ENCODE data around the gene MEOX1.

MEOX1 gene

GRCh38 chr17:43661699-43662412 lies at the start of gene MEOX1:
Gene MEOX1 (minus strand): TSS chr17:43661922. CDS start chr17:43661534, 388 bp downstream.
- H3K4me1 ChIP-seq = peaks cover 0 to 20% (median 14%) of the 10 kb centered on the region in 10 experiments; a peak in 11 of 20 replicates
- H3K9me3 ChIP-seq (replicated peaks in 1 of 11) = no peaks in the 10 kb centered on the region
- no peak within 1 kb of the TSS for H3K4me3 ChIP-seq
- no peaks in the 10 kb centered on the region for H3K27me3 ChIP-seq
- H3K36me3 ChIP-seq = no peaks in the 10 kb centered on the region
- H3K4me2 ChIP-seq = peak within 1 kb of the TSS in 8 of 11 experiments; percentile 5 to 43 (median 25); a peak in 12 of 22 replicates
- H3K27ac ChIP-seq = no peak within 1 kb of the TSS
- H3K9ac ChIP-seq = no peak within 1 kb of the TSS
- TF ChIP-seq Cebpa-rat (IDR thresholded peaks at IDR 0.05) = no peak
- H4K20me1 ChIP-seq = no peaks in the 10 kb centered on the region; a peak in 1 of 22 replicates

DNA sequence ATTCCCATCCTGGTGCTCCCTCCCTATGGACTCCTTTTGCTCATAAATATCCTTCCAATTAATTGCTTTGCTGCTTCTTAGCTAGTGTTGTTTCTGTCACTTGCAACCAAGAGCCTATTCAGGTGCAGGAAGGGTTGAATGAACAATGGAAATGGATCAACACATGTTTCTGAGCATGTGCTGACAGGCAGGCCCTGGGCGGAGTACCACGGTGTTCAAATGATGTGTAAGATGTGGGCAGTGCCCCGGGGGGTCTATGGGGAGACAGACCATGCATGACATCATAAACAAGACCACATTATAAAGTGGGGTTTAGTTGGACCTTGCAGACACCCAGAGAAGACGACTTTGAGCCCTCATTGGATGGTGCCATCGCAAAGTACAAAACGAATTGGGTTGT lies 48.4 kb upstream of the MEOX1 start:
- TF ChIP-seq Cebpa-rat (IDR thresholded peaks at IDR 0.05) = no peak
- Histone ChIP-seq H4K20me1 (peaks cover 0 to 19% (median 0%) of the 10 kb centered on the region in 11 experiments; a peak in 1 of 22 replicates), H3K4me1 (peaks cover 17 to 22% (median 19%) of the 10 kb centered on the region in 10 experiments)

GRCh38 chr17:43709210-43709609 lies 47.5 kb upstream of the MEOX1 start:
- H3K4me3 ChIP-seq = no peak overlapping the region
- H3K27ac ChIP-seq = no peak overlapping the region
- H3K4me1 ChIP-seq = peaks cover 11 to 15% (median 13%) of the 10 kb centered on the region in 10 experiments
- no peaks in the 10 kb centered on the region for H3K9me3 ChIP-seq (replicated peaks in 1 of 11)
- no peak overlapping the region for H3K4me2 ChIP-seq
- H4K20me1 ChIP-seq = peaks cover 0 to 18% (median 0%) of the 10 kb centered on the region in 11 experiments; a peak in 1 of 22 replicates
- H3K9ac ChIP-seq = no peak overlapping the region
- H3K27me3 ChIP-seq = peaks cover 23 to 86% (median 32%) of the 10 kb centered on the region in 11 experiments
- H3K36me3 ChIP-seq = no peaks in the 10 kb centered on the region
- no peak for TF ChIP-seq Cebpa-rat (IDR thresholded peaks at IDR 0.05)

More for the DNA sequence above, 48.4 kb upstream of the MEOX1 start:
- no peak overlapping the region for H3K4me3 ChIP-seq
- H3K9me3 ChIP-seq (replicated peaks in 1 of 11) = no peaks in the 10 kb centered on the region
- no peak overlapping the region for H3K4me2 ChIP-seq
- H3K36me3 ChIP-seq = no peaks in the 10 kb centered on the region
- no peak overlapping the region for H3K9ac ChIP-seq
- H3K27ac ChIP-seq = no peak overlapping the region
- H3K27me3 ChIP-seq = peaks cover 32 to 86% (median 41%) of the 10 kb centered on the region in 11 experiments

DNA sequence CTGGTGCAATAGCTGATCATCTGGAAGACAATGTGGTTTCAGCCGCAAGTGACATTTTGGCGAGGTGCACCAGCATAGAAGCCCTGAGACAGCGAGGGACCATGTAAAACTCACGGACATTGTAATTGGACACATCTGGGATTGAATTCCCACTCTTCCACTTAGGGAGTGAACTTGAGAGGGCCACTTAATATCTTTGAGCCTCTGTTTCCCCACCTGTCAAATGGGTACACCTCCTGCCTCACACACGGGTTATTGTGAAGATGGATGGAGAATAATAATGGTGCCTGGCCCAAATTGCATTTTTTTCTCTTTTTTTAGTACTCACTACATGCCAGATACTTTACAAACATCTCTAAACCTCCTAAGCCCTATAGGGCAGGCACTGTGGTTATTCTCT lies 45.5 kb upstream of the MEOX1 start:
- no peaks in the 10 kb centered on the region for H3K36me3 ChIP-seq
- peaks cover 3 to 86% (median 14%) of the 10 kb centered on the region in 11 experiments for H3K27me3 ChIP-seq
- H3K4me3 ChIP-seq = no peak overlapping the region
- no peak overlapping the region for H3K4me2 ChIP-seq
- TF ChIP-seq Cebpa-rat (IDR thresholded peaks at IDR 0.05) = no peak
- no peak overlapping the region for H3K9ac ChIP-seq
- peaks cover 0 to 8% (median 0%) of the 10 kb centered on the region in 11 experiments; a peak in 2 of 22 replicates for H3K9me3 ChIP-seq (replicated peaks in 1 of 11)
- H3K27ac ChIP-seq = no peak overlapping the region
- H4K20me1 ChIP-seq = peaks cover 0 to 31% (median 0%) of the 10 kb centered on the region in 11 experiments; a peak in 3 of 22 replicates
- H3K4me1 ChIP-seq = peaks cover 0 to 5% (median under 1%) of the 10 kb centered on the region in 10 experiments; a peak in 7 of 20 replicates

GRCh38 chr17:43706235-43706634 lies 44.5 kb upstream of the MEOX1 start:
- Histone ChIP-seq H3K4me1 (peaks cover 5 to 15% (median 9%) of the 10 kb centered on the region in 10 experiments), H3K9ac (no peak overlapping the region), H3K9me3 (replicated peaks in 1 of 11) (peaks cover 0 to 8% (median 0%) of the 10 kb centered on the region in 11 experiments; a peak in 2 of 22 replicates), H3K4me3 (no peak overlapping the region), H3K36me3 (no peaks in the 10 kb centered on the region), H3K27ac (no peak overlapping the region), H3K27me3 (peaks cover 0 to 86% (median 6%) of the 10 kb centered on the region in 11 experiments; a peak in 11 of 22 replicates), H4K20me1 (peaks cover 0 to 37% (median 0%) of the 10 kb centered on the region in 11 experiments; a peak in 3 of 22 replicates), H3K4me2 (no peak overlapping the region)
- no peak for TF ChIP-seq Cebpa-rat (IDR thresholded peaks at IDR 0.05)

- H3K27ac ChIP-seq = no peak overlapping the region
- H3K9ac ChIP-seq = no peak overlapping the region
- no peak for TF ChIP-seq Cebpa-rat (IDR thresholded peaks at IDR 0.05)
- no peaks in the 10 kb centered on the region for H3K36me3 ChIP-seq
- H4K20me1 ChIP-seq = peaks cover 0 to 53% (median 0%) of the 10 kb centered on the region in 11 experiments; a peak in 3 of 22 replicates
- no peak overlapping the region for H3K4me2 ChIP-seq
- peaks cover 11 to 22% (median 18%) of the 10 kb centered on the region in 10 experiments for H3K4me1 ChIP-seq
- H3K4me3 ChIP-seq = no peak overlapping the region
- peaks cover 0 to 15% (median 0%) of the 10 kb centered on the region in 11 experiments; a peak in 6 of 22 replicates for H3K9me3 ChIP-seq (replicated peaks in 1 of 11)
- H3K27me3 ChIP-seq = peaks cover 0 to 89% (median 3%) of the 10 kb centered on the region in 11 experiments; a peak in 9 of 22 replicates
These were observed 41.9 kb upstream of the MEOX1 start for GRCh38 chr17:43703630-43704029.

DNA sequence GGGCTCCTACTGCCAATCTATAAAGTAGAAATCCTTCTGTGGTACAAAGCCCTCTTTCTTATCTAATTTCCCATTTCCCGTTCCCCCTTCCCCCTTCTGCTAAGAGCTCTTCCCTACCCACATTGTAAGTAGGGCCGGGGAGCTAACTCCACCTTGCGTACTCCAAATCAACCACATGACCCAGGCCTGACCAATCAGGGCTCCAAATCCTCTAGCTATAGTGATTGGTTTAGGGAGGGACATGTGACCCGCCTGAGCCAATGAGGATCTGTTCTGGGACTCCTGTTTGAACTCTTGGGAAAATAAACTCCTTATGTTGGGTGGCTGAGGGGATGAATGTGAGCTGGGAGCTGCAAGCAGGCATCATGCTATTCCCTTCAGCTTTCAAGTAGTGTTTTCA lies 40.9 kb upstream of the MEOX1 start:
- Histone ChIP-seq H3K4me1 (peaks cover 11 to 22% (median 18%) of the 10 kb centered on the region in 10 experiments), H3K4me3 (no peak overlapping the region), H3K9me3 (replicated peaks in 1 of 11) (peaks cover 0 to 15% (median 0%) of the 10 kb centered on the region in 11 experiments; a peak in 6 of 22 replicates), H3K27ac (no peak overlapping the region), H3K4me2 (peak overlapping the region in 2 of 11 experiments; percentile 86 to 90; a peak in 1 of 22 replicates), H3K27me3 (peaks cover 0 to 99% (median 3%) of the 10 kb centered on the region in 11 experiments; a peak in 9 of 22 replicates), H4K20me1 (peaks cover 0 to 58% (median 0%) of the 10 kb centered on the region in 11 experiments; a peak in 4 of 22 replicates), H3K36me3 (no peaks in the 10 kb centered on the region), H3K9ac (no peak overlapping the region)
- TF ChIP-seq Cebpa-rat (IDR thresholded peaks at IDR 0.05) = no peak

- TF ChIP-seq Cebpa-rat (IDR thresholded peaks at IDR 0.05) = no peak
- Histone ChIP-seq H3K4me3 (peak overlapping the region in 1 of 10 experiments; percentile 16; a peak in 1 of 20 replicates), H3K4me2 (peak overlapping the region; percentile 62 to 90 (median 81)), H3K36me3 (no peaks in the 10 kb centered on the region), H3K9me3 (replicated peaks in 1 of 11) (peaks cover 0 to 15% (median 0%) of the 10 kb centered on the region in 11 experiments; a peak in 6 of 22 replicates), H3K27ac (no peak overlapping the region), H4K20me1 (peaks cover 0 to 70% (median 0%) of the 10 kb centered on the region in 11 experiments; a peak in 5 of 22 replicates), H3K4me1 (peaks cover 15 to 26% (median 20%) of the 10 kb centered on the region in 10 experiments), H3K9ac (0 out of 22 replicates have a peak overlapping the region, but pooled peaks of 1 of the 11 experiments have one; percentile 7), H3K27me3 (peaks cover 0 to 100% (median 3%) of the 10 kb centered on the region in 11 experiments; a peak in 9 of 22 replicates)
These were observed 39.6 kb upstream of the MEOX1 start for GRCh38 chr17:43701318-43701743.

DNA sequence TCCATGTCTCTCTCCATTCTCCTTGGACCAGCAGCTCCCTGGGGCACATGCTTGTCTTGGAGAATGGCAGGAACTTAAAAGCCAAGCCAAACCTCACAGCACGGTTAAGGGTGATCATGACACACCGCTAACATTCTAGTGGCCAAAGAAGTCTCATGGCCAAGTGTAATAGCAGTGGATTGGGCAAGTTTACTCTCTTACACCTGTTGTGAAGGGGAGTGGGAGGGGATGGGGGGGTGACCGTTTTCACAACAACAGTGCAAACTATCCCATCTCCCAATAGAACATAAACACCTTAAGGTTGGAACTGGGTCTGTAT lies 37.7 kb upstream of the MEOX1 start:
- H3K4me3 ChIP-seq = no peak overlapping the region
- H3K27me3 ChIP-seq = peaks cover 0 to 83% (median 3%) of the 10 kb centered on the region in 11 experiments; a peak in 9 of 22 replicates
- peaks cover 15 to 33% (median 24%) of the 10 kb centered on the region in 10 experiments for H3K4me1 ChIP-seq
- peaks cover 0 to 69% (median 0%) of the 10 kb centered on the region in 11 experiments; a peak in 5 of 22 replicates for H4K20me1 ChIP-seq
- H3K9me3 ChIP-seq (replicated peaks in 1 of 11) = peaks cover 0 to 15% (median 0%) of the 10 kb centered on the region in 11 experiments; a peak in 6 of 22 replicates
- H3K9ac ChIP-seq = no peak overlapping the region
- H3K36me3 ChIP-seq = no peaks in the 10 kb centered on the region
- H3K4me2 ChIP-seq = no peak overlapping the region
- no peak overlapping the region for H3K27ac ChIP-seq
- TF ChIP-seq Cebpa-rat (IDR thresholded peaks at IDR 0.05) = no peak
